ENCODE results near the gene HOXA1. TPM values are rescaled to one million over a fixed set of nuclear protein-coding genes. Genes with fewer than 3 reads are reported as not detected.

The HOXA1 gene
- total RNA-seq, 1 donor from 2014 or later: 1.9 TPM

GRCh38 chr7:27092819-27093110 lies 3.0 kb downstream of the HOXA1 start:
- no peak for DNase-seq (ENCODE audit: low spot score)

GRCh38 chr7:27091941-27092818 lies 3.6 kb downstream of the HOXA1 start:
- DNase-seq (ENCODE audit: low spot score): no peak

- DNase-seq (ENCODE audit: low spot score): no peak
These were observed 4.7 kb downstream of the HOXA1 start for GRCh38 chr7:27091105-27091504.

- DNase-seq (ENCODE audit: low spot score): no peak
These were observed 7.5 kb downstream of the HOXA1 start for GRCh38 chr7:27088002-27088922.

- DNase-seq (ENCODE audit: low spot score): no peak
These were observed 12.2 kb downstream of the HOXA1 start for GRCh38 chr7:27083646-27084045.

GRCh38 chr7:27082171-27082570 lies 13.6 kb downstream of the HOXA1 start:
- DNase-seq (ENCODE audit: low spot score): no peak

GRCh38 chr7:27080844-27081436 lies 14.9 kb downstream of the HOXA1 start:
- peak; percentile 50 for DNase-seq (ENCODE audit: low spot score)

GRCh38 chr7:27079234-27079975 lies 16.4 kb downstream of the HOXA1 start:
- no peak for DNase-seq (ENCODE audit: low spot score)

GRCh38 chr7:27078616-27079233 lies 17.1 kb downstream of the HOXA1 start:
- DNase-seq (ENCODE audit: low spot score): no peak

GRCh38 chr7:27073076-27073475 lies 22.7 kb downstream of the HOXA1 start:
- DNase-seq (ENCODE audit: low spot score): no peak

GRCh38 chr7:27071622-27072390 lies 24.0 kb downstream of the HOXA1 start:
- DNase-seq (ENCODE audit: low spot score): no peak

GRCh38 chr7:27068259-27068658 lies 27.5 kb downstream of the HOXA1 start:
- DNase-seq (ENCODE audit: low spot score): no peak

- DNase-seq (ENCODE audit: low spot score): no peak
These were observed 29.7 kb downstream of the HOXA1 start for GRCh38 chr7:27066148-27066547.

GRCh38 chr7:27065709-27066108 lies 30.1 kb downstream of the HOXA1 start:
- DNase-seq (ENCODE audit: low spot score): no peak

- DNase-seq (ENCODE audit: low spot score): no peak
These were observed 31.1 kb downstream of the HOXA1 start for GRCh38 chr7:27064661-27065060.

GRCh38 chr7:27064159-27064558 lies 31.6 kb downstream of the HOXA1 start:
- peak; percentile 20 for DNase-seq (ENCODE audit: low spot score)

GRCh38 chr7:27062946-27063345 lies 32.9 kb downstream of the HOXA1 start:
- no peak for DNase-seq (ENCODE audit: low spot score)

- no peak for DNase-seq (ENCODE audit: low spot score)
These were observed 42.6 kb downstream of the HOXA1 start for GRCh38 chr7:27053153-27053552.

GRCh38 chr7:27051451-27051850 lies 44.3 kb downstream of the HOXA1 start:
- DNase-seq (ENCODE audit: low spot score): no peak

GRCh38 chr7:27048438-27048837 lies 47.4 kb downstream of the HOXA1 start:
- DNase-seq (ENCODE audit: low spot score): no peak

All from umbilical cord (tissue), 2 donors.